ENCODE results near the gene C1orf35. TPM values are rescaled to one million over a fixed set of nuclear protein-coding genes. Genes with fewer than 3 reads are reported as not detected.
A peak's percentile ranks its signal among the peaks of the same experiment; 100 is the strongest.

Gene C1orf35
- total RNA-seq, 6 donors from 2014 or later: 12.8 to 34.6 (median 17.8) TPM

DNA sequence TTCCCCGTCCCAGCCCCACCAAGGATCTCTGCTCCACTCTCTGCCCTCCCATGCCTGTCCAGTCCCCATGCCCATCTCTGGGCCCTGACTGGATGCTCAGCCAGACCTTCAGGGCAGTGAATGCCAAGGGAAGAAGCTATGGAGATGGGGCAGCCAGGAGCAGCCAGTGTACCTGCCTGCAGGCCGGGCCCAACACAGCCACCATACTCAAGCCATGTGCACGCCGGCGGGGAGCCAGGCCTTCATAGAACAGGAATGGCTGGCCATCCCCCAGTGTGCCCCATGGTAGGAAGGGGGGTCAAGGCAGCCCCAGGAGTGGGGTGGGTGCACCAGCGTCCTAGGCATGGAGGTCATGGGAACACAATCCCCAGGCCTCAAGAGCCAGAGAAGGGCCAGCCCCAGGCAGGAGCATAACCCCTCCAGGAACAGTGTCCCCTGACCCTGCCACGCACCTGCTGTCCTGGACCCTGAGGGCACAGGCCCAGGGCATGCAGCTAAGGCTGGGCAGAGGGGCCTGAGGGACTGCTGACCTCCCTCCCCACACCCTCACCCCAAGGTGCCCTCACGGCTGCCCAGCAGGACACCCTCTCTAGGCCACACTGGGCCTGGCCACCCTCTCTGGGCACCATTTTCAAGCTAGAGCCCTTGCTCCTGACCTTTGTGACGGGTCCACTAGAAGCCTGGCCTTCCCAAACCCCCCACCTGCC, 40.9 kb downstream of the C1orf35 start:
- 91 to 93% methylated on average over 4 to 9 of the region's 9 CpGs for WGBS, 2 donors
- Histone ChIP-seq H3K36me3 (no peaks in the 10 kb centered on the region), H3K27me3 (peaks cover 4 to 42% (median 23%) of the 10 kb centered on the region in 4 donors), H3K9me3 (no peaks in the 10 kb centered on the region), H3K27ac (no peak overlapping the region), H3K4me3 (no peak overlapping the region), H3K4me1 (peaks cover 7 to 23% (median 20%) of the 10 kb centered on the region in 4 donors)
- ATAC-seq (ENCODE audit: low FRiP score in 2 of 2): no peak
- DNase-seq: peak; percentile 16 to 44
- TF ChIP-seq POLR2AphosphoS5 (IDR thresholded peaks at IDR 0.05) (no peak), EP300 (IDR thresholded peaks at IDR 0.05) (no peak), POLR2A (IDR thresholded peaks at IDR 0.05) (no peak)
- TF ChIP-seq, protein P1, sequence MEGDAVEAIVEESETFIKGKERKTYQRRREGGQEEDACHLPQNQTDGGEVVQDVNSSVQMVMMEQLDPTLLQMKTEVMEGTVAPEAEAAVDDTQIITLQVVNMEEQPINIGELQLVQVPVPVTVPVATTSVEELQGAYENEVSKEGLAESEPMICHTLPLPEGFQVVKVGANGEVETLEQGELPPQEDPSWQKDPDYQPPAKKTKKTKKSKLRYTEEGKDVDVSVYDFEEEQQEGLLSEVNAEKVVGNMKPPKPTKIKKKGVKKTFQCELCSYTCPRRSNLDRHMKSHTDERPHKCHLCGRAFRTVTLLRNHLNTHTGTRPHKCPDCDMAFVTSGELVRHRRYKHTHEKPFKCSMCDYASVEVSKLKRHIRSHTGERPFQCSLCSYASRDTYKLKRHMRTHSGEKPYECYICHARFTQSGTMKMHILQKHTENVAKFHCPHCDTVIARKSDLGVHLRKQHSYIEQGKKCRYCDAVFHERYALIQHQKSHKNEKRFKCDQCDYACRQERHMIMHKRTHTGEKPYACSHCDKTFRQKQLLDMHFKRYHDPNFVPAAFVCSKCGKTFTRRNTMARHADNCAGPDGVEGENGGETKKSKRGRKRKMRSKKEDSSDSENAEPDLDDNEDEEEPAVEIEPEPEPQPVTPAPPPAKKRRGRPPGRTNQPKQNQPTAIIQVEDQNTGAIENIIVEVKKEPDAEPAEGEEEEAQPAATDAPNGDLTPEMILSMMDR (IDR thresholded peaks at IDR 0.05): no peak

DNA sequence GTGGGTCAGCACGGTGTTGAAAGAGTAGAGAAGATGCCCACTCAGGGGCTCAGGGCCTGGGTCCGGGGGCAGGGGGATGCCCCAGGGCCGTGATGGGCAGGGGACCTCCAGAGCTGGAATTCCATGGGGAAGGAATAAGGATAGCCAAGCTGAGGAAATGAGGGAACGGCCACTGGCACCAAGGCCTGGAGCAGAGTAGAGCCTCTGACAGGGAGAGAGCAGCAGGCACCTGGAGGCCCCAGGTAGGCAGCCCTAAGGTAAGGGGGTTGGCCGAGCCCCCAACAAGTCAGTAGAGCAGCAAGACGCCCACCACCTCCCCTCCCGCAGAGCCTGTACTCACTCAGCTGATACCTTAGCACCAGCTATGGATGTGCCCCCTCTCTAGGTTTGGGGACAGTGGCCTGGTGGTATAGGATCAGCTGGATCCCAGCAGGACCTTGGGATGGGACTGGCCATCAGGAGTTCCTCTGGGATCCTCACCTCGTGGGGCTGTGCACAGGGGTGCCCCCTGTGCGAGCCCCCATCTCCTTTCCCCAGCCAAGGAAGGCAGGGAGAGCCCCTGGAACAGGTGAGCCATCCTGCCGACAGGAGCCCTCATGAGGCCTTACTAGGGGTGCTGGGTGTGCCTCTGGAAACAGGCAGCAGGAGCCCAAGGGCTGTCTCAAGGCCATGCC, 41.6 kb downstream of the C1orf35 start:
- TF ChIP-seq POLR2AphosphoS5 (IDR thresholded peaks at IDR 0.05) (no peak), POLR2A (IDR thresholded peaks at IDR 0.05) (no peak), EP300 (IDR thresholded peaks at IDR 0.05) (no peak)
- TF ChIP-seq, protein P1 (IDR thresholded peaks at IDR 0.05): no peak
- DNase-seq: peak in 1 of 2 donors; percentile 55
- H3K4me3 ChIP-seq: no peak overlapping the region
- H3K9me3 ChIP-seq: no peaks in the 10 kb centered on the region
- H3K4me1 ChIP-seq: peaks cover 7 to 23% (median 20%) of the 10 kb centered on the region in 4 donors
- no peak for ATAC-seq (ENCODE audit: low FRiP score in 2 of 2)
- H3K27ac ChIP-seq: no peak overlapping the region
- WGBS, 2 donors: 74 to 85% methylated on average over 6 to 9 of the region's 10 CpGs
- H3K27me3 ChIP-seq: peaks cover 4 to 37% (median 20%) of the 10 kb centered on the region in 4 donors
- H3K36me3 ChIP-seq: no peaks in the 10 kb centered on the region

- ATAC-seq (ENCODE audit: low FRiP score in 2 of 2): peak; percentile 8 to 9
- H3K27me3 ChIP-seq: peaks cover 4 to 34% (median 19%) of the 10 kb centered on the region in 4 donors
- peak overlapping the region; percentile 32 to 77 (median 56) for H3K27ac ChIP-seq
- H3K4me1 ChIP-seq: peaks cover 7 to 23% (median 20%) of the 10 kb centered on the region in 4 donors
- H3K36me3 ChIP-seq: no peaks in the 10 kb centered on the region
- no peaks in the 10 kb centered on the region for H3K9me3 ChIP-seq
- 24 to 29% methylated on average over 14 to 25 of the region's 34 CpGs for WGBS, 2 donors
- DNase-seq: peak; percentile 56 to 82
- TF ChIP-seq POLR2AphosphoS5 (IDR thresholded peaks at IDR 0.05): no peak
- TF ChIP-seq EP300 (IDR thresholded peaks at IDR 0.05): no peak
- TF ChIP-seq POLR2A (IDR thresholded peaks at IDR 0.05): no peak
- TF ChIP-seq, protein P1 (IDR thresholded peaks at IDR 0.05): no peak
- H3K4me3 ChIP-seq: peak overlapping the region; percentile 20 to 53 (median 43)
Measured at GRCh38 chr1:228060458-228061190, 42.5 kb downstream of the C1orf35 start.

DNA sequence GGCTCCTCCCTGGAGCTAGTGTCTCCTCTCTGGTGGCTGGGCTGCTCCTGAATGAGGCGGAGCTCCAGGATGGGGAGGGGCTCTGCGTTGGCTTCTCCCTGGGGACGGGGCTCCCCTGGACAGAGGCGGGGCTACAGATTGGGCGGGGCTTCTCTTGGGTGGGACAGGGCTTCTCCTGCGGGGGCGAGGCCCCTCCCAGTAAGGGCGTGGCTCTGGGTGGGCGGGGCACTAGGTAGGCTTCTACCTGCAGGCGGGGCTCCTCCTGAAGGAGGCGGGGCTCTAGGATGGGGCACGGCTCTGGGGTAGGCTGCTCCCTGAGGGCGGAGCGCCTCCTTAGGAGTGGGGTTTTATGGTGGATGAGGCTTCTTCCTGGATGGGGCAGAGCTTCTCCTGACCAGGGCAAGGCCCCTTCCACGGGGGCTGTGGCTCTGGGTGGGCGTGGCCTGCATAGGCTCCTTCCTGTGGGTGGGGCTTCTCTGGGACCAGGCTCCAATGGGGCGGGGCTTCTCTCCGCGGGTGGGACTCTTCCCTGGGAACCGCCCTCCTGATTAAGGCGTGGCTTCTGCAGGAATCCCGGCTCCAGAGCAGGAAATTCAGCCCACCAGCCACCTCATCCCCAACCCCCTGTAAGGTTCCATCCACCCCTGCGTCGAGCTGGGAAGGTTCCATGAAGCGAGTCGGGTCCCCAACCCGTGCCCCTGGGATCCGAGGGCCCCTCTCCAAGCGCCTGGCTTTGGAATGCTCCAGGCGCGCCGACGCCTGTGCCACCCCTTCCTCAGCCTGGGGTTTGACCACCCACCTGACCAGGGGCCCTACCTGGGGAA, 43.3 kb downstream of the C1orf35 start:
- DNase-seq: peak; percentile 98
- peak overlapping the region; percentile 20 to 53 (median 43) for H3K4me3 ChIP-seq

More for the DNA sequence above, 43.3 kb downstream of the C1orf35 start:
- Histone ChIP-seq H3K36me3 (no peaks in the 10 kb centered on the region), H3K9me3 (no peaks in the 10 kb centered on the region), H3K27ac (peak overlapping the region; percentile 32 to 77 (median 56)), H3K27me3 (peaks cover 4 to 30% (median 18%) of the 10 kb centered on the region in 4 donors), H3K4me1 (peaks cover 7 to 23% (median 20%) of the 10 kb centered on the region in 4 donors)
- ATAC-seq (ENCODE audit: low FRiP score in 2 of 2): peak; percentile 78 to 95
- WGBS, 2 donors: 6 to 7% methylated on average over 9 to 17 of the region's 33 CpGs
- no peak for TF ChIP-seq POLR2AphosphoS5 (IDR thresholded peaks at IDR 0.05)
- TF ChIP-seq EP300 (IDR thresholded peaks at IDR 0.05): no peak
- TF ChIP-seq, protein P1 (IDR thresholded peaks at IDR 0.05): no peak
- peak in 2 of 4 donors; percentile 26 to 62 for TF ChIP-seq POLR2A (IDR thresholded peaks at IDR 0.05)
